Activated CD4-positive, alpha-beta T cell treated with anti-CD3 and anti-CD28 coated beads, Interleukin-2, amount 10 ng/mL, durations not matched to agents 7 days and 5 days (primary cell): ENCODE data around the gene ADAM12. TPM values are rescaled to one million over a fixed set of nuclear protein-coding genes. Genes with fewer than 3 reads are reported as not detected.

Experiments used
- CTCF ChIA-PET: fragments of 350-600 bp; sonication (Branson Sonifier 250); formaldehyde crosslinking; loops from one replicate; lab custom pipeline; 2021; ENCODE audit warnings: antibody characterized with exemption; lab: Charles Lee
- POLR2A ChIA-PET: fragments of 350-600 bp; sonication (Branson Sonifier 250); formaldehyde crosslinking; loops from one replicate; lab custom pipeline; 2021; ENCODE audit warnings: antibody characterized with exemption; lab: Charles Lee
- DNase-seq: peaks from one replicate; pipeline ENCODE4 v3.0.0-alpha.2; 2020
- H3K27ac Mint-ChIP-seq: one replicate; pipeline ENCODE4 v1.8.0; 2021; ENCODE audit warnings: mild to moderate bottlenecking, moderate library complexity, mixed read lengths
- H3K27me3 Mint-ChIP-seq: one replicate; pipeline ENCODE4 v1.8.0; 2021; ENCODE audit warnings: mixed read lengths
- H3K36me3 Mint-ChIP-seq: one replicate; pipeline ENCODE4 v1.8.0; 2021; ENCODE audit warnings: low read depth, mixed read lengths
- H3K4me1 Mint-ChIP-seq: one replicate; pipeline ENCODE4 v1.8.0; 2021; ENCODE audit warnings: mixed read lengths
- H3K4me3 Mint-ChIP-seq: one replicate; pipeline ENCODE4 v1.8.0; 2021; ENCODE audit warnings: mild to moderate bottlenecking, moderate library complexity, mixed read lengths
- H3K9me3 Mint-ChIP-seq: one replicate; pipeline ENCODE4 v1.8.0; 2021; ENCODE audit warnings: mixed read lengths
- total RNA-seq, 2 experiments: library from RNA; stranded (reverse); gene quantifications; one replicate each; pipeline ENCODE4 v1.2.3, GENCODE V29; 2021

The ADAM12 gene
- total RNA-seq, 2 experiments from 2014 or later = 0.45 to 0.65 TPM

DNA sequence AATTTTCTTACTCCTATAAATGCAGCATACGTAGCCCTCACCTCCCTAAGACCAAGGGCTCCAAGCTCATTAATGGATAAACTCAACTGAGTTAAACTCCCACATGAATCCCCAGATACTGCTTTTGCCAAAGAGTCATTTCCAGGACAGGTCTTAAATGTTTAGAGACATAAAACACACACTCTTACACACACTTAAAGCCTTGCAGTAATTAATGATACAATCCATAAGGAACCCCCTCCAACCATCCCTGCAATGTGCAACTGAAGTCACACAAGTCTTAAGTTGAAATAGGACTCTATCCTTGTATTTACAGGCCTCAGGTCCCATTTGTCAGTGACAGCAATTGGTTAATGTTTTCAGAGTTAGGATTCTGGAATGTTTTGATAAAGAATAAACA, 297.8 kb downstream of the ADAM12 start:
- CTCF ChIA-PET = no interaction called here
- Mint-ChIP-seq H3K4me1 (no peaks in the 10 kb centered on the region), H3K9me3 (no peaks in the 10 kb centered on the region), H3K27me3 (no peaks in the 10 kb centered on the region), H3K36me3 (no peaks in the 10 kb centered on the region), H3K27ac (no peak overlapping the region), H3K4me3 (no peak overlapping the region)
- POLR2A ChIA-PET = no interaction called here
- no peak for DNase-seq

DNA sequence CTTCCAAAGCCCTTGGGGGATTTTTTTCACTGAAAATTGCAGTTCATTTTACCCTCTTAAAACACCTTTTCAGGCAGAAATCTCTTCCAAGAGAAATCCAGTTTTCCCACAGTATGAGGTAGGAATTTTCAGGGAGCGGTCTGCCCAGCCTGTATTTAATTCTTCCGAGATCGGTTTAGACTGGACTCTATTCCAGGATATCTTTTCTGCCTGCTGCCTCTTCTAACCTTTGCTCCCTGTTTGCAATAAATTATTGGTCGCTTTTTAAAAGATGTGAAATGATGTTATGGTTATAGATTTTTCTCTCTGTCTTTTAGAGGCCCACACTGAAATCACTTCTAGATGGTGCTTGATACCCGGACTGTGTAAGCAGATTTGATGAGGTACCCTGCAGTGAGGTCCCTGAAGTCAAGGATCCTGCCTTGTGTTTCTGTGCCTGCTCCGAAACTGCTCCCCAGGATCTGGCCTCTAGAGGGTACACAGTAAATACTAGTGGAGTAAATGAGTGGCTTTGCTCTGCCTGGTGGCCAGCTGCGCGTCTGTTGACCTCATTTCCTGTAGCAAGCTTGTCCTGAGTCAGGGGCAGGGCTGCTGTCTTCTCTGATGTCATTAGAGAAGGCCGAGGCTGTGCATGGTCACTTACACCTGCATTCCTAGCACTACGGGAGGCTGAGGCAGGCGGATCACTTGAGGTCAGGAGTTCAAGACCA, 300.3 kb downstream of the ADAM12 start:
- ChIA-PET POLR2A (no interaction called here), CTCF (no interaction called here)
- Mint-ChIP-seq H3K9me3 (no peaks in the 10 kb centered on the region), H3K36me3 (no peaks in the 10 kb centered on the region), H3K4me3 (no peak overlapping the region), H3K27ac (no peak overlapping the region), H3K27me3 (no peaks in the 10 kb centered on the region), H3K4me1 (no peaks in the 10 kb centered on the region)
- DNase-seq = no peak

DNA sequence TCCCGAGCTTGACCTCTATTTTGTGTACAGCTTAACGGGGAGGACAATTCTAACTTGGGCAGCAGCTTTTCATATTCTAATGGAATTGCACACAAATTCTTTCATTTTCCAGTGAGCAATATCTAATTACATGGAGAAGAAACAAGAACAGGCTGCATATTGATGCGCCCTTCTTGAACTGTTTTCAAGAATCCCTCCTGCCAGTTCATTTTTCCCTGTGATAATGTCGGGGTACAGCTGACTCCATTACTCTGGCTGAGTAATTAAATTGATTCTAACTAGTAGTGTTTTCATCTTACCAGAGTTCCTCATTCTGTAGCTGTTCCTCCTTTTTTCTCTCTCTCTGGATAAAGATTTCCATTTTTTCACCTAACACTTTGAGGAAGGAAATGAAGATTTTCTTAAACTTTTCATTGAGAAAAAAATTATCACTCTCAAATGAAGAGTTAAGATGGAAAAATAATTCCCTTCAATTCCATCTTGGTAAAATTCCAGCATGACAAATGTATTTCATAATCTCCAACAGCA, 301.1 kb downstream of the ADAM12 start:
- Mint-ChIP-seq H3K4me3 (no peak overlapping the region), H3K9me3 (no peaks in the 10 kb centered on the region)
- no peak for DNase-seq

DNA sequence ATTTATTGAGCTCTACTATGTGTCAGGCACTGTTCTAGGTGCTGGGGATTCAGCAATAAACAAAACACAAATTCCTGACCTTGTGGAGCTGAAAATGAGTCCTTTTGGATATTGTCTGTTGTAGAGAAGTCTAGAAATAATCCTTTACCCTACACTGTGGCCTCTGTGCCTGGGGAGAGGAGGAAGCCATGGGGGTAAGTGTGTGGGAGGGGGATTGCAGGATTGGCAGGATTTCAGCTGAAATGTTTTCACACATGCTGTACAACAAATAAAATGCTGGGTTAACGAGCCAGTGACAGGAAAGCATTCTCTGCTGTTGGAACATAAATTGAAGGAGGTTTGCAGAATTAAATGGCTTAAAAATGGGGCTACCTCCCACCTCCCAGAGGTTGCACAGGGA, 302.5 kb downstream of the ADAM12 start:
- H3K36me3 Mint-ChIP-seq = no peaks in the 10 kb centered on the region
- POLR2A ChIA-PET = no interaction called here
- H3K4me3 Mint-ChIP-seq = no peak overlapping the region
- no peak for DNase-seq
- H3K27ac Mint-ChIP-seq = no peak overlapping the region
- no peaks in the 10 kb centered on the region for H3K9me3 Mint-ChIP-seq
- CTCF ChIA-PET = no interaction called here
- no peaks in the 10 kb centered on the region for H3K4me1 Mint-ChIP-seq
- H3K27me3 Mint-ChIP-seq = no peaks in the 10 kb centered on the region

More for the DNA sequence above, 301.1 kb downstream of the ADAM12 start:
- no peaks in the 10 kb centered on the region for H3K36me3 Mint-ChIP-seq
- H3K27ac Mint-ChIP-seq = no peak overlapping the region
- no peaks in the 10 kb centered on the region for H3K4me1 Mint-ChIP-seq
- no peaks in the 10 kb centered on the region for H3K27me3 Mint-ChIP-seq
- ChIA-PET POLR2A (no interaction called here), CTCF (no interaction called here)

DNA sequence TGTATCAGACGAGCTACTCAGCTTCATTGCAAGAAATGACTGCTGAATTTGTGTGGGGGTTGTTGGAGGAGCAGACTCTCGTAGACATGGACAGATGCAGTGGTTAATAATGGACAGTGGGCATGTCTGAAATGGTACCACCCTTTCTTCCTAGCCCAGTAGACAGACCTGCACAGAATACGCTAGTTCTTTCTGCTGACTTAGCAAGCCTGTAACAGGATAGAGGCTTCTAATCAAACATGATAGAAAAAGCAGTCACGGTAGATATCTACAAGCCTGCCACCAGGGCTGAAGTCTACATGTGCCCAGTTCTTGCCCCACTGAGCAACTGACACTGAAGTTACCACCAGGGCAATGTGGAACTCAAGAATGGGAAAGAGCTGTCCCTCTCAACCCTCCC, 303.9 kb downstream of the ADAM12 start:
- Mint-ChIP-seq H3K4me1 (no peaks in the 10 kb centered on the region), H3K4me3 (no peak overlapping the region), H3K27me3 (no peaks in the 10 kb centered on the region), H3K27ac (no peak overlapping the region), H3K9me3 (no peaks in the 10 kb centered on the region), H3K36me3 (no peaks in the 10 kb centered on the region)
- POLR2A ChIA-PET = no interaction called here
- no peak for DNase-seq
- CTCF ChIA-PET = no interaction called here

DNA sequence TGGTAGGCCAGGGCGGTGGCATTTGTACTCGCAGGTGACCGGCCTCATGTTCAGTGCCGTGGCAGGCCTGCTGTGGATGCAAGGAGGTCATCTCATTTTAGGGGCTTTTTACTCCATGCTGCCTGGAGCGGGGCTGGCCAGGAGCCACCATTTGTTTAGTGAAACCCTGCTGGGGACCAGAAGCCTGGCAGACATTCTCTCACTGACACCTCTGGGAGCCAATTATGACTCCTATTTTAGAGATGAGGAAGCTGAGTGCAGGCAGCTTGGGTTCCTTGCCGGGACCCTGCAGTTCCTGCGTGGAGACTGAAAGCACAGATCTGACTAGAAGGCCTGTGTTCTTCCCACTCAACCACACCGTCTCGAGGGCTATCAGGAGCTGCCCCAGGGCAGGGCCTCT, 305.3 kb downstream of the ADAM12 start:
- Mint-ChIP-seq H3K9me3 (no peaks in the 10 kb centered on the region), H3K36me3 (no peaks in the 10 kb centered on the region), H3K27ac (no peak overlapping the region), H3K27me3 (no peaks in the 10 kb centered on the region), H3K4me3 (no peak overlapping the region), H3K4me1 (no peaks in the 10 kb centered on the region)
- no peak for DNase-seq
- ChIA-PET POLR2A (no interaction called here), CTCF (no interaction called here)

DNA sequence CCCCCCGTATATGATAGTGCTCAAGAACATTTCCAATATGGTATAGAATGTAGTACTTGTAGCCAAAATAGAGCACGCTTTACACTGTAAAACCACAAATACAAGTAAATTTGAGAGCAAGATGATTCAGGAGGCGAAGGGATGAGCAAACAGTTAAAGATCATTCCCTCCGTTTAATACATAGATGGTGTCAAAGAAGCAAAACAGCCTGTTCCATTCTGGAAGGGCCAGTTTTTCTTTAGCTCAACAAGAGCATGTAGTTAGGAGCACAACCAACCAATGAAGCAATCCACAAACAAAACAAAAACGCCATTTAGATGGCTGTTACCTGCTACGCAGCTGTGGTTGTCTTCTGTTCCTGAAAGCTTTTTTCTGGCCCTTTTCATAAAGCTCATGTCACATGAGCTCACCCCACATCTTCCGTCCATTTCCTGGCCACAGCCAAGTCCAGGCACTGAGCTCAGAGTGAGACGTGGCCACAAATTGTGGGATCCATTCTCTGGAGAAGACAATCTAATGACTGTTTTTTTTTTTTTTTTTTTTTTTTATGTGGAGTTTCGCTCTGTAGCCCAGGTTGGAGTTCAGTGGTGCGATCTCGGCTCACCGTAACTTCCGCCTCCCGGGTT, 306.3 kb downstream of the ADAM12 start:
- DNase-seq = no peak
- no peaks in the 10 kb centered on the region for H3K36me3 Mint-ChIP-seq
- H3K27ac Mint-ChIP-seq = peak overlapping the region; percentile 50
- H3K4me3 Mint-ChIP-seq = no peak overlapping the region
- no peaks in the 10 kb centered on the region for H3K27me3 Mint-ChIP-seq
- CTCF ChIA-PET = interaction anchor here (0.7 kb wide), 1 partner anchor 954 kb away, joined by 3 read pairs; no protein-coding TSS in a partner anchor
- POLR2A ChIA-PET = no interaction called here
- H3K9me3 Mint-ChIP-seq = no peaks in the 10 kb centered on the region
- H3K4me1 Mint-ChIP-seq = no peaks in the 10 kb centered on the region

DNA sequence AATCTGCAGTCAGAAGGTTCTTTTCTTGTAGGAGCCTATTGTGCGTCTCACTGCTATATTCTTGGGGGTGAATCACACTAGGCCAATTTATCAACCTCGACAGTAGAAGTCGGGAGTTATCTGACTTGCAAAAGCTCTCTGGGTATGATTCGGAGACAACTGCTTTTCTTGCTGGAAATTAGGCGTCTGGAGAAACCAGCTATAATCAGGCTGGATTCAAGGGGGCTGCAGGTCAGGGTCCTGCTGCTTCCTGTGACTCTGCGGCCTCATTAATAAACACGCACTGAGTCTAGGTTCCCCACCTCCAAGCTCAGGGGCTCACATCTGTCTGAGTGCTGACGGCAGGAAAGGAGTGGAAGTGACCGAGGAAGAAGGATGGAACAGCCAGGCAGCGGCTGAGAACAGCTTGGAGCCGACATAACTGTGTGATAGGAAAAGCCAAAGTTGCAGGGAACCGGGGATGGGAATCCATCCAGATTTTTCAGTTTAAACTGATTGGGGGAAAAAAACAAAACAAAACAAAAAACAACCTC, 307.3 kb downstream of the ADAM12 start:
- Mint-ChIP-seq H3K27me3 (no peaks in the 10 kb centered on the region), H3K36me3 (no peaks in the 10 kb centered on the region), H3K27ac (no peak overlapping the region), H3K4me1 (no peaks in the 10 kb centered on the region), H3K9me3 (no peaks in the 10 kb centered on the region), H3K4me3 (no peak overlapping the region)
- POLR2A ChIA-PET = no interaction called here
- DNase-seq = no peak
- CTCF ChIA-PET = no interaction called here

DNA sequence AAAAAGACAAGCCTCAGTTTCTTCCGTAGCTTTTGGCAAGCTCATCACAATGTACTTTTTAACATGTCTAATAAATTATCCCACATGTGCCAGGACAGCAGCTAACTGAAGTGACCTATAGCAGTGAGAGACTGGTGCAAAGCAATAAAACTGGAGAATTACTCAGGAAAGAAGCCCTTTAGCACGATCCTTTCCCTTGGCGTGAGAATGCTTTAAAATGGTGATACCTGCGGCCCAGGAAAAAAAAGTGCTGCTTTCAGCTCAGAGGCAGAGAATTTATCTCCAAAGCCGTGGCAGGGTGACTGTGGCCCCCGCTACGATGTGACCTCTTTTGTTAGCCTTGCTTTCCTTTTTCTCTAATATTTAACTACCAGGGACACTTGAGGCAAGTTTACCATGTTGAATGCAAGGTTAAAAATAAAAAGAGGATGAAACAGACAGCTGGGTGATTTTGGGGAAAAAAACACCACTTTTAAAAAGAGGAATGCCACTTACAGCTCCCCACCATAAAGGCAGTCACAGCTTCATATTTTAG, 307.9 kb downstream of the ADAM12 start:
- H3K27me3 Mint-ChIP-seq = no peaks in the 10 kb centered on the region
- no peaks in the 10 kb centered on the region for H3K4me1 Mint-ChIP-seq
- DNase-seq = no peak
- ChIA-PET CTCF (no interaction called here), POLR2A (no interaction called here)
- H3K4me3 Mint-ChIP-seq = no peak overlapping the region
- H3K27ac Mint-ChIP-seq = no peak overlapping the region
- no peaks in the 10 kb centered on the region for H3K36me3 Mint-ChIP-seq
- H3K9me3 Mint-ChIP-seq = no peaks in the 10 kb centered on the region

DNA sequence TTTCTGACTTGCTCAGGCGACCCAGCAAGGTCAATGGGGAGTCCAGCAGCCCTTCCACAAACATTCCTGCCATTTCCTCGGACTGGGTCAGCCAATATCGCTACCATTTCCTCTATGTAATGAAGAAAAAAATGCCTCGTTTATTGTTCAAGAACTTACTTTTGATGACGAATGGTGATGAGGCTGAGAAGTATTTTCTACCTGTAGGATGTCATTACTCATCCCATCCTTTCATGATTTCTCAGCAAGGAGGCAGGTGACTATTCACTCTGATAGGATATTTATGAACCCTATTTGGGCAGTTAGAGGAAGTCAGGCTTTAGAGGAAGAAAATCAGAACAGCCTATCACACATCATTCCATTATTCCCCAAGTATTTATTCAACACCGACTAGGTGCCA, 313.3 kb downstream of the ADAM12 start:
- Mint-ChIP-seq H3K36me3 (no peaks in the 10 kb centered on the region), H3K4me3 (no peak overlapping the region), H3K27me3 (no peaks in the 10 kb centered on the region), H3K4me1 (no peaks in the 10 kb centered on the region), H3K27ac (no peak overlapping the region), H3K9me3 (no peaks in the 10 kb centered on the region)
- no peak for DNase-seq
- ChIA-PET CTCF (interaction anchor here (0.5 kb wide), 1 partner anchor 130 kb away, joined by 3 read pairs; no protein-coding TSS in a partner anchor), POLR2A (no interaction called here)

DNA sequence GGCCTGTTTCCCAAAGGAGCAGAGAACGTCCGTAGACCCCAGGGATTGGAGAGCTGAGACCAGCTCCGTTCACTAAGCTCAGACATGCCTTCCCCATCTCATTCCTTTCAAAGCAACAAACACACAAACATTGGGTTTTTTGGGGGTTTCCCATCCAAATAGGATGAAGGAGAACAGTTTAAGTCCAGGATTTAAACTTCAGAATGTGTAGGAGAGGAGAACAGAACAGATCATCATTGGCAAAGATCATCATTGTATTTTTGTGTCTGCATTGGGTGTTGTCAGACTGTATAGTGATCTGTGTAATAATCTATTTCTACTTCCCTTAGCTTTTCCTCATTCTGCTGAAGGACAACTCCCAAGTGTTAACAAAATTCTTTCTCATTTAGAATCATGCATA, 314.0 kb downstream of the ADAM12 start:
- Mint-ChIP-seq H3K4me3 (no peak overlapping the region), H3K4me1 (no peaks in the 10 kb centered on the region), H3K36me3 (no peaks in the 10 kb centered on the region), H3K27me3 (no peaks in the 10 kb centered on the region), H3K27ac (no peak overlapping the region), H3K9me3 (no peaks in the 10 kb centered on the region)
- DNase-seq = no peak
- ChIA-PET POLR2A (no interaction called here), CTCF (interaction anchor here (0.5 kb wide), 1 partner anchor 131 kb away, joined by 3 read pairs; no protein-coding TSS in a partner anchor)

DNA sequence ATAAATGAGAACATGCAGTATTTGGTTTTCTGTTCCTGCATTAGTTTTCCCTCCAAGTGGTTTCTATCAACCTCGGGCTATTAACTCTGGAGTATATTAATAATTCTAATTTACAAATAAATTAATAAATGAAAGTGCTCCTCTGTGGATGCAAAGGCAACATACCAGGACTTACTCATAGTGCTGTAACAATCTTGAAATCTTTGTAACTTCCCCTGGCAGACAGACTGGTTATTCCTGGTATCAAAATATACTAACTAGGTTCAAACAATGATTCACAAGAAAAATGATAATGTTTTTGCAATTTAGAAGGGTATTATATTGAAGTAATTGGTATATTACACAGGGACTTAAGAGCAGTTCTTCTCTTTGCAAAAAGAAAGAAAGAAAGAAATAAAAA, 314.7 kb downstream of the ADAM12 start:
- no peaks in the 10 kb centered on the region for H3K27me3 Mint-ChIP-seq
- no peak overlapping the region for H3K4me3 Mint-ChIP-seq
- H3K9me3 Mint-ChIP-seq = no peaks in the 10 kb centered on the region
- H3K4me1 Mint-ChIP-seq = no peaks in the 10 kb centered on the region
- H3K36me3 Mint-ChIP-seq = no peaks in the 10 kb centered on the region
- POLR2A ChIA-PET = no interaction called here
- CTCF ChIA-PET = no interaction called here
- no peak overlapping the region for H3K27ac Mint-ChIP-seq
- no peak for DNase-seq

DNA sequence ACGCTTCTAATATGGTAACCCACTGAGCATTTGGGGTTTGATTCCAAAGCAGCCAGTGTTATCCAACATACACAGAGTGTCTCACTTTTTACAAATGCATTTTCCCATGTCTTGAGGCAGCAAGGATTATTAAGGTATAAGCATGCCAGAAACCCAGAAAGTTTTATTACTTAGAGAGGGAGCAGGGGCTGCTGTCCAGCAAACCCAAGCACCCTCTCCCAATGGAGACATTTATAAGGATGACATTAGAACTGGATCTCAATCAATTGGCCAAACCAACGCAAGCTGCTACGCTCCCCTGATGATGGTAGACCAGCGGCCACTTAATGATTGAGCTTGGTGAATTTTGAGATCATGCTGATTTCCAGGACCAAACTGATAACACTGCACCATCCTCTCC, 315.7 kb downstream of the ADAM12 start:
- DNase-seq = no peak
- H3K4me3 Mint-ChIP-seq = no peak overlapping the region
- no peak overlapping the region for H3K27ac Mint-ChIP-seq
- H3K4me1 Mint-ChIP-seq = no peaks in the 10 kb centered on the region
- no peaks in the 10 kb centered on the region for H3K9me3 Mint-ChIP-seq
- ChIA-PET POLR2A (no interaction called here), CTCF (no interaction called here)
- H3K27me3 Mint-ChIP-seq = no peaks in the 10 kb centered on the region
- no peaks in the 10 kb centered on the region for H3K36me3 Mint-ChIP-seq
